GM19324 (cell line): Measurements from ENCODE around the gene TEF.
"Not testable (repeated sequence)": the region's sequence is repeated elsewhere in the genome, so short reads cannot be mapped to it uniquely, and the experiment has no call there.

Source experiments
- ATAC-seq: cut with Tn5 transposase; IDR thresholded peaks from one replicate; pipeline ENCODE4 v1.9.1; 2021; ENCODE audit warnings: mild to moderate bottlenecking, moderate library complexity; ENCODE audit not compliant: unreplicated experiment, low FRiP score

TEF gene

DNA sequence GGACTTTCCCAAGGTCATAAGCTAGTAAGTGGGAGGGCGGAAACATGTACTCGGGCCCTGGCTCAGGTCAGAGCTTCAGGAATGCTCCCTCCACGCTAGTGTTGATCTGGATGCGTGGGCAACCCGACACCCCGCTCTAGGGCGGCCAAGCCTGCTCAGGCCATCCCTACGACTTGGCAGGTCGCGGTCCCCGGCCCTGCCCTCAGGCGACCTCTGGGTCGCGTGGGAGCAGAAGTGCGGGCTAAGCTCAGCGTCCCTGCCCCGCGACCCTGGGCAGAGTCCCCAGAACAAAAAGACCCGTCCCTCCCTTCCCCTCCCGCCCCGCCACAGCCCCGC, 781 bp upstream of the TEF start:
- ATAC-seq: peak; percentile 22

DNA sequence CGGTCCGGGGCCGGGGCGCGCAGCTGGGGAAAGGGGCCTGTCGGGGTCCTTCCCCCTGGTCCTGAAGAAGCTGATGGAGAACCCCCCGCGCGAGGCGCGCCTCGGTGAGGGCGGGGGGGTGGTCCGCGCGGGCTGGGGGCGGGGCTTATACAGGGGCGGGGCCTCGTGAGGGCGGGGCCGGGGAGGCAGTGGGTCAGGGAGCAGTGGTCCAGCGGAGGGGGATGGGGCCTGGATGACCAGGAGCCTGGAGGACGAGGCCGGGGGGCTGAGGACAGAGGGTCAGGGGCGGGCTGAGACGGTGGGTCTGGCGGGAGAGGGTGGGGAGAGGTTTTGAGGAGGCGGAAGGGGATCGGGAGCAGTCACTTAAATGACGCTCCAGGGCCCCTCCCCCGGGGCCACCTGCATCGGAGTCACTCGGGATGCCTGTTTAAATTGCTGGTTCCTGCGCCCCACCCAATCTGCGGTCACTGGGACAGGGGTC, 396 bp downstream of the TEF start:
- peak; percentile 21 for ATAC-seq

DNA sequence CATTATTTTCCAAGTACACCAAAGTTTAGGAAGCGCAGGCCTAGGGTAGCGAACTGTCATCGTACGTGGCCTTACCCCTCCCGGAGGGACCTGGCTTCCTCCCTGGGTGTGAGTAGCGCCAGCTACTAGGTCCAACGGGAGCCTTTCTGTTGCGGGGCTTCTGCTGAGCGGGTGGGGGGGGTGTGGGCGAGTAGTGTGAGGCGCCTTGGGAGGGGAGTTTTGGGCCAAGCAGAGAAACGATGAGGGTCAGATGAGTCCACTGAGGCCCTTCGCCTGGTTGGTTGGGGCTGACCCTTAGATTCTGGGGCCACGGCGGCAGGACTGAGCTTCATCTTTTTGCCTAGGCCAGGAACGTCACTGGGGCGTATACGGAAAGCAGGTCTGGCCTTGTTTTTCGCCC, 868 bp downstream of the TEF start:
- no peak for ATAC-seq

DNA sequence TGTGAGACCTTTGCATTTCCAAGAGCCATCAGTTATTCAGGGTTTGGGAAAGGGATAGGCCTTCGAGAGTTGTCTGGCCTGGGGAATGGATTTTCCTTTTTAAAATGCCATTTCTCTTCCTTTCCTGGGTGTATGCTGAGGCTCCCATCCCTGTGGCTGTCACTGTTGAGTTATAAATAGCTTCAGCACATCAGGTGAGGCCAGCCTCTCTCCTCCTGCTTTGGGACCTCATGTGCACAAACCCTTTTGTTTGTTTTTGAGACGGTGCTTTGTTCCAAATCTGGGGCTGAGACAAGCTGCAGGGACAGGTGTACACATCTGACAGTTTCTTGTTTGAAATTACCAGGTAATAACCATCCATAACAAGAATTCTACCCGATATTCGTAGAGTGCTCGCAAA, 1.3 kb downstream of the TEF start:
- no peak for ATAC-seq

DNA sequence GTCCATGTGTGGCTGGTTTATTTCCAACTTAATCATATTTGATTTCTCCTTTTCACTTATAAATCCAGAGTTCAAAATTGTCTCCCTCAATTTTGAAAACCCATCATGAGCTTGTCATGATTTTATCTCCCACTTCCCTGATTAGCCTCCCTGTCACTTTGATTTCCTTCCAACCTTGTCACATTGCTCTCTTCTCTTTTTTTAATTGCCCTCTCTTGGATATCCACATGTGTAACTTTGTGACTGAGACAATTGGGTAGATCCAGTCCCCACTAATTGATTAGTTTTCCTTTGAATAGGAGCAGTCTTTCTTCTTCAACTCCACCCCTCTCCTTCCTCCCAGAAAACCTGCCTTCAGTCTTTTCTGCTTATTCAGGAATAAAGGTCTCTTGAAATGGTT, 2.4 kb downstream of the TEF start:
- no peak for ATAC-seq

DNA sequence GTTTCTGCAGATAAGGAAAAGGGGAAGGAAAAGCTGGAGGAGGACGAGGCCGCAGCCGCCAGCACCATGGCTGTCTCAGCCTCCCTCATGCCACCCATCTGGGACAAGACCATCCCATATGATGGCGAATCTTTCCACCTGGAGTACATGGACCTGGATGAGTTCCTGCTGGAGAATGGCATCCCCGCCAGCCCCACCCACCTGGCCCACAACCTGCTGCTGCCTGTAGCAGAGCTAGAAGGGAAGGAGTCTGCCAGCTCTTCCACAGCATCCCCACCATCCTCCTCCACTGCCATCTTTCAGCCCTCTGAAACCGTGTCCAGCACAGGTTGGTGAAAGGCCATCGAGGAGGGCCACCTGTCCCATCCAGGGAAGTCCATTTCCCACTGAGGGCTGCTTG, 5.6 kb downstream of the TEF start:
- ATAC-seq: no peak

DNA sequence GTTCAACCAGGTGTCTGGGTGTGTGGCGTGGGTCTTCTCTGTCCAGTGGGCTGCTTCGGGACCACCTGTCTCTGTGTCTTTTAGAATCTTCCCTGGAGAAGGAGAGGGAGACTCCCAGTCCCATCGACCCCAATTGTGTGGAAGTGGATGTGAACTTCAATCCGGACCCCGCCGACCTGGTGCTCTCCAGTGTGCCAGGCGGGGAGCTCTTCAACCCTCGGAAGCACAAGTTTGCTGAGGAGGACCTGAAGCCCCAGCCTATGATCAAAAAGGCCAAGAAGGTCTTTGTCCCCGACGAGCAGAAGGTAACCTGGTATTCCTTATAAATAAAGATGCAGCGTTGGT, 12.2 kb downstream of the TEF start:
- no peak for ATAC-seq

DNA sequence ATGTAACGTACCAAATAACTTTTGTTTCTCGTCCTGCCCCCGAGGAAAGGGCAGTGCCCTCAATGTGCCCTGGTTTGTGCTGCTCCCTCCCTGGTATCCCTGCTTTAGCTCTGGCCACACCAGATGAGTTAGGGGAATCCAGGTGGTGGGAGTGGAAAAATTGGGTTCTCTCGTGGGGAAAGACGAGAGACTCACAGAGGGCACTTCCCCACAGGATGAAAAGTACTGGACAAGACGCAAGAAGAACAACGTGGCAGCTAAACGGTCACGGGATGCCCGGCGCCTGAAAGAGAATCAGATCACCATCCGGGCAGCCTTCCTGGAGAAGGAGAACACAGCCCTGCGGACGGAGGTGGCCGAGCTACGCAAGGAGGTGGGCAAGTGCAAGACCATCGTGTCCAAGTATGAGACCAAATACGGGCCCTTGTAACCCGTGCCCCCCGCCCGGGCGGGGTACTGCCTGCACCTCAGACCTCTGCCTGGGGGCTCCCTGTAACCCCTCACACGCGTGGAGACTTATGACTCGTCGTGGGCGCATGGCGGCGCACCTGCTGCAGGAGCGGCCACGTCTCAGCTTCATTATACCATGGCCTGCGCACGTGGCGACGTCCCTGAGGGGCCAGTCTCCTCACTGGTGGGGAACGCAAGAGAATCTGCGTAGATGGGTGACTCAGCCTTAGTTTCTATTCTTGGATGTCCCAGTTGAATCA, 13.9 kb downstream of the TEF start:
- no peak for ATAC-seq

DNA sequence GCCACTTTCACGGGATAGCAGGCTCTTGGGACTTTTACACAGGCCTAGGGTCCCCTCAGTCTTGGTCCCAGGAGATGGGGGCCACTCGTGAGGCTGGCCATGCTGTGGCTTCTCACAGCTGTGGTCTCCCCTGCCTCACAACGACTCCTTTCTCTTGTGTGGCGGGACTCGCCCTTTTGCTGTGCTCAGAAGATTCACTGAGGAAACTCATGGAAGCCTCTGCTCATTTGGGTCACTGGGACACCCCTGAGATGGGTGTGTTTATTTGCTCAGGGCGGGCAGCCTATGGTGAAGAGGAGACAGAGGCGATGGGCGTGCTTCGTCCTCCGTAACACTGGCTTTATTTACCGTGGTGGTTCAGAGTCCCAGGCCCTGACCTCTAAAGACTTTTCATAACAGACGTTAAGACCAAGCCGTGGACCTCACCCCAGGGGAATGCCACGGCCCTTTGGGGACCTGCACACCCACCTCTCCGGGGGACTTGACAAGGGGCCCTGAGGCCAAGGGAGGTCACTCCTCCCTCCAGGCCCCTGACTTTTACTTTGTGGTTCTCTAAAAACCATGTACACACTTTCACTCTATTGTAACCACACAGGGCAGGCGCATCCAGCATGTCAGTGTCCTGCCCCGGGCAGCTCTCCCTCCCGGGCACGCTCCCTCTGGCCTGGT, 15.5 kb downstream of the TEF start:
- ATAC-seq: no peak

DNA sequence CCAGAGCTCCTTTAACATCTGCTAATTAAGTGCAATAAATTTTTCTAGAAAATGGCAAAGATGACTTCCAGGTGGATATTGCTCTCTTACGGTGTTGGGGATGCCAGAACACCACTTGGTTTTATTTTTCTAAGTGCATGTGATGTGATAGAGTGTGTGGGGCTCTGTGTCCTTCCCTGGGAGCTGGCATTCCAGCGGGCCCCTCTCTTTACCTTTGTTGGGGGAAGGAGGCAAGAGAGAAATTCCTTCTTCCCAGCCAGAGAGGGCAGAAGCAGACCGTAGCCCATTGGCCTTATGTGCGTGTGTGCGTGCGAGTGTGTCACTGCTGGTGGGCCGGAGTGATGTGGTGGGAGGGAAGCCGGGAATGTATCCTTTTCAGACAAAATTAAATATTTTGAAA, 17.2 kb downstream of the TEF start:
- no peak for ATAC-seq

DNA sequence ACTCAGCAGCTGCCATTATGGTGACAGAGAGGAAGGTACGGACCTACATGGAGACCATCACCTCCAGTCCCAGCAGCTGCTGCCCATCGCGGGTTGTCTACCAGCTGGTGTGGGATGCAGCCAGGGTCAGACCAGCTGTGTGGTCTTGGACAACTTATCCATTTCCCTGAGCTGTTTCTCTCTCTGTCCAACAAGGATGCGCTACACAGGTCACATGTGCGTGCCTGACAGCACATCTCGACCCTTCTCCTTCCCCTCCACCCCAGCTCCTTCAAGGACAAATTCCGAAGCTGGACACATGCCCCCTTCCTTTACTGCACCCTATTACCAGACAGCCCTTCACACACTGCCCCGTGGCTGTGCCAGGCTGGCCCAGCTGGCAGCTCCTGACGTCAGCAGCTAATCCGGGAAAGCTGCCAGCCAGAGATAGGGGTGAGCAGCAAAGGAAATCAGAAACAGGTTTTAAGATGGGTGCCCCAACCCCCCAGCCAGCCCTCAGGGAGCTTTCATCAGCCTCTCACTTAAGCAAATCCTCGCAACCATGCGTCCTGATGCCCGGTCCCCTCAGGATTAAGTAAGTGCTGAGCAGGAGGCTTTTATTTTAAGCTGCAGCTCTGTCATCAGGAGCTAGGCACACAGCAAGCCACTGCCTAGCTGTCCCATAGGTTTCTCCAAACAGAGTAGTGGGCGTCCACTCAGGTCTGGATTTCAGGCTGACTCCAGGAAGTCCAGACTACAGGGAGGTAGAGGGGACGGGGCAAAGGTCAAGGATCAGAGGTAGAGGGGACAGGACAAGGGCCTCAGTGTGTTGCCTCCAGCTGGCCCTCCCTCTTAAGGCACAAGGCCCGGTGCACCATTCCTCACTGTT, 20.3 kb downstream of the TEF start:
- ATAC-seq: no peak

DNA sequence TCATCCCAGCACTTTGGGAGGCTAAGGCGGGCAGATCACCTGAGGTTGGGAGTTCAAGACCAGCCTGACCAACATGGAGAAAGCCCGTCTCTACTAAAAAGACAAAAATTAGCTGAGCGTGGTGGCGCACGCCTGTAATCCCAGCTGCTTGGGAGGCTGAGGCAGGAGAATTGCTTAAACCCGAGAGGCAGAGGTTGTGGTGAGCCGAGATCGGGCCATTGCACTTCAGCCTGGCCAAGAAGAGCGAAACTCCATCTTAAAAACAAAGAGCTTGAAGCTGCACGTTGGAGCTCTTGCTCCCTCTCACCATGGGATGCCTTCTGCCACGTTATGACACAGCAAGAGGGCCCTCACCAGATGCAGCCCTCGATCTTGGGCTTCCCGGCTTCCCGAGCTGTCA, 21.1 kb downstream of the TEF start:
- not testable (repeated sequence) for ATAC-seq

DNA sequence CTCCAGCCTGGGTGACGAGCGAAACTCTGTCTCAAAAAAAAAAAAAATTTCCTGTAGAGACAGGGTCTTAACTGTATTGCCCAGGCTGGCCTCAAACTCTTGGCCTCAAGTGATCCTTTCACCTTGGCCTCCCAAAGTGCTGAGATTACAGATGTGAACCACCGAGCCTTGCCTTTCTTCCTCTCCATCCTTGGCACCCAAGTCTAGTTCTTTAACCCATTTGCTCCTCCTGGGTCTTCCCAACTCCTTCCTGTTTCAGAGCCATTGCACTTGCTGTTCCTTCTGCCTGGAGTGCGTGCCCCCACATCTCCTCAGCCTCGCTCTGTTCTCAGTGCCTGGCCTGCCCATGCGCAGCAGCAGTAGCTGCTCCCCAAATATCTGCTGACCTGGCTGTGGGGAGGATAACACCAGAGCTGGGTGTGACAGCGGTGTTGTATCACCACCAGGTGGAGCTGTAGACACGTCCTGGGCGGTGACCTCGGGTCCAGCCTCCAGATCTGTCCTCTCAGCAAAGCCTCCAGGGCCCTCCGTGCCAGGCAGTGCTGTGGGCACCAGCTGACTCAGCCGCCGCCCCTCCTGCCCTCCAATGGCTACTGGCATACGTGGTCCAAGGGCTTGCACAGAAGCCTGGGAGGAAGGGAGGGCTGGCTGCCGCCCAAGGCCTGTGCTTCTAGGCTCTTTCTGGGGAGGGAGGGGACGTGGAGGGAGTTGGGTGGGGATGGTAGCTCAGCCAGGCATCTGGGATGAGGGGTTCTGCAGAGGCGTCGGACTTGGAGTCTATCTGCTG, 22.0 kb downstream of the TEF start:
- peak; percentile 67 for ATAC-seq

DNA sequence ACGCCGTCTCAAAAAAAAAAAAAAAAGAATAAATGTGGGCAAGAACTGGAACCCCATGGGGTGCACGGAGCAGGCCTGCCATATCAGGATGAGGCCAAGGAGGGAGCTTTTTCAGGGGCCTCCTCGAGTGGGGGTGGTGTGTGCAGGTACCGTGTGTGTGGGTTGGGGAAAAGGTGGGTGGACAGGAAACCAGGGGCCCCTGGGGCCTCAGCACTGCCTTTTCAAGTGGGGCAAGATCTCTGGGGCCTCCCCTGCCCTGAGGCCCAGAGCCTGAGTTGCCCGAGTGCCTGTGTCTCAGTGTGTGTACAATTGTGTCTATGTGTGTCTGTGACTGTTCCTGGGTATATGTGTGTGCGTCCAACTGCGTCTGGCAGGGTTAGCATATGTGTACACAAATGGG, 23.8 kb downstream of the TEF start:
- ATAC-seq: no peak

DNA sequence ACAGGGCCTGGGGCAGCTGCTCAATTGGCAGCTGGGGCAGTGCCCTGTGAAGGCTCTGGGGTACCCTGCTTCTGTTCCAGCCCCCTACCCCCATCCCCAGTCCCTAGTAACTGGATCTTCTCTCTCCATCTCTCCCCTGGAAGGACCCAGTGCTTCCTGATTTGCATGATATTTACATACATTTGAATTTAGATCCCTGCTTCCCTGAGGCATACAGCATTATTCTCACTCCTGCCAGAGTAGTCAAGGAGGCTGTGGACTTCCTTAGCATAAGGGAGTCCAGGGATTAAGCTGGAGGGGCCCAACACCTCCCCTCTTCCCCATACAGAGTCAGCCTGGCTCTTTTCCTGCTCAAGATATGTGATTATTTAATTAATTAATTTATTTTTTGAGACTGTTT, 24.7 kb downstream of the TEF start:
- no peak for ATAC-seq

DNA sequence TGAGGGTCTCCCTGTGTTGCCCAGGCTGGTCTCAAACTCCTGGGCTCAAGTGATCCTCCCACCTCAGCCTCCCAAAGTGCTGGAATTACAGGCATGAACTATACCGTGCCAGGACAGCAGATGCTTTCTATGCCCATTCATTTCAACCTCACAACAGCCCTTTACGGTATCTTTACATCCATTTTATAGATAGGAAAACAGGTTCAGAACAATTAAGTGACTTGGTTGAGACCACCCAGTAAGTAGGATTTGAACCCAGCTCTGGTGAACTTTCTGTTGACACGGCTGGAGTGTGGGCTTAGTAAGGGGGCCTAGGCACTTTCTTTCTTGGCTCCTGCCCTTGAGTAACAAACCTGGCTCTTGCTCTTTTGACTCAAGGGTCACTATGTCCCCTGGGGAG, 25.7 kb downstream of the TEF start:
- ATAC-seq: no peak

DNA sequence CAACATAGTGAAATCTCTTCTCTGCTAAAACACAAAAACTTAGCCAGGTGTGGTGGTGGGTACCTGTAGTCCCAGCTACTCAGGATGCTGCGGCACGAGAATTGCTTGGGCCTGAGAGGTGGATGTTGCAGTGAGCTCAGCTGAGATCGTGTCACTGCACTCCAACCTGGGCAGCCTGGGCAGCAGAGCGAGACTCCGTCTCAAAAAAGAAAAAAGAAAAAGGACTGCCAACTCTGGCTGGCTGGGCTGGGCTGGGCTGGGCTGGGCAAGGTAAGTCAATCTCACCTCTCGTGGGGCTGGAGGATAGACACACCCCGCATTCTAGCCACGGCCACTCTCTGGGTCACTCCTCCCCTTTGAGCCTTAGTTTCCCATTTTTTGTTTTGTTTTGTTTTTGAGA, 26.9 kb downstream of the TEF start:
- ATAC-seq: no peak

DNA sequence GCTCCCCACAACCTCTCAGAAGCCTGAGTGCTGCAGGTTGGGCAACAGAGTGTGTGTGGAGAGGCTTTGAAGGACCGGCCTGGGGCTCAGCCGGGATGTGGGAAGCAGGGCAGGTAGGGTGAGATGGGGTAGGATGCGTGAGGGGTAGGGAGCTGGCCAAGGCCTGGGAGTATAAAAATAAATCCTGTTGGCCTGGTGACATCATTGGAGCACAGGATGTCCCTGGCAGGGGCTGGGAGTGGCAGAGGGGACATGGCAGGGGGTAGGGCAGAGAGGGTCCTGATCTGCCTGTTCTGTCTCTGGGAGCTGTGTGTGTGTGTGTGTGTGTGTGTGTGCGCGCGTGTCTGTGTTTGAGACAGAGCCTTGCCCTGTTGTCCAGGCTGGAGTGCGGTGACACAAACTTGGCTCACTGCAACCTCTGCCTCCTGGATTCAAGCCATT, 28.6 kb downstream of the TEF start:
- ATAC-seq: no peak

DNA sequence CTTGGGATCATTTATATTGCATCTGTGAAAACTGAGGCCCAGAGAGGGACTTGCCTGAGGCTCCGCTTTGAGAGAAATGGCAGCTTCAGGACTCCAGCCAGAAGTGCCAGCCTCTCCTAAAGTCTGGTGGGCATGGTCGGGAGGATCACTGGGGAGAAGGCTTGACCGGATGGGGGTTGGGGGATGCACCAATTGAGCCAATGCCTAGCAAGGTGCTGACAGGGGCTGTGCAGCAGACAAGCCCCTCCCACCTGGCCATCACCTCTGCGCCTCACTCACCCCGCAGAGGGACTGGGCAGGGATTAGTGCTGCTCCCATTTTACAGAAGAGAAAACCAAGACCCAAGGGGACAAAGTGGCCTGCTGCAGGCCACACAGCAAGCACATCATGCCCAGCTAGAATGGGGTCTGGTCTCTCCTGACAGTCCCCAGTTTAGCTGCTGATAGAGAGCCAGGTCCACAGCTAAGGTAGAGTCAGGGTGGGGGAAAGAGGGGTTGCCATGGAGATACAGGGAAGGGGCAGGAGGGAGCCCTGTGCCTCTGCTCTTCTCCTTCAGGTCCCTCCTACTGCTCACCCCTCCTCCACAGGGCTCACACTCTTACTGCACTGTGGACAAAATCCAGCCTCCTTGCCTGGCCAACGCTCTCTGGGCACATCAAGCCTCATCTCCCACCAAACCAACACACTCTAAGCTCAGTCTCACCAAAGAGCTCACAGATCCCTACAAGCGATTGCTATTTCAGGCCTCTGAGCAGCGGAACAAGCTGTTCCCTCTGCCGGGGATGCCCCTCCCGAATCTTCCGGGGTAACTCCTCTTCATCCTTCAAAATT, 29.5 kb downstream of the TEF start:
- no peak for ATAC-seq

DNA sequence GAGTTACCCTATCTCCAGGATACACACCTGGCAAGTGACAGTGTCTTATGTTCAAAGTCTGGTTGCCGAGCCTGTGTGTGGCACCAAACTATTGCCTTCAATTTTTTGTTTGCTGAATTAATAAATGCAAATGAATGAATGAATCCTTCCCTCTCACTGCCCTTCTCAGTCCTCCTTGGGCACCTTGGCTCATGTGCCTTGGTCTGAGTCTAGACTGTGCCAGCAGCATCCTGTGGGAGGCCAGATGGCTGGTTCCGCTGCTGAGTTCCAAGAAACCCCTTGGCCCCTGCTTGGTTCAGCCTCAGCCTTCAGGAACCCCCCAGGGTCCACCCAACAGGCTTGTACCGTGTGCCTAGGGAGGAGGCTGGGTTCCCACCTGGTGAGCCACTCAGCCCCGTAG, 33.8 kb downstream of the TEF start:
- no peak for ATAC-seq
